HG02870 (cell line): ENCODE results near the gene ALDH1A2.
"Not testable (repeated sequence)": the region's sequence is repeated elsewhere in the genome, so short reads cannot be mapped to it uniquely, and the experiment has no call there.

ENCODE experiments used
- ATAC-seq: cut with Tn5 transposase; IDR thresholded peaks from one replicate; pipeline ENCODE4 v1.9.1; 2021; ENCODE audit warnings: mild to moderate bottlenecking, moderate library complexity; ENCODE audit not compliant: unreplicated experiment

Gene ALDH1A2

GRCh38 chr15:58043192-58043903 lies 22.2 kb downstream of the ALDH1A2 start:
- ATAC-seq: no peak

GRCh38 chr15:58042006-58042405 lies 23.5 kb downstream of the ALDH1A2 start:
- ATAC-seq: no peak

- ATAC-seq: no peak
These were observed 25.4 kb downstream of the ALDH1A2 start for GRCh38 chr15:58040150-58040549.

- no peak for ATAC-seq
These were observed 26.2 kb downstream of the ALDH1A2 start for GRCh38 chr15:58039079-58040035.

GRCh38 chr15:58038426-58039078 lies 27.0 kb downstream of the ALDH1A2 start:
- ATAC-seq: no peak

GRCh38 chr15:58037723-58038301 lies 27.7 kb downstream of the ALDH1A2 start:
- ATAC-seq: no peak

GRCh38 chr15:58036579-58036978 lies 28.9 kb downstream of the ALDH1A2 start:
- no peak for ATAC-seq

- not testable (repeated sequence) for ATAC-seq
These were observed 37.1 kb downstream of the ALDH1A2 start for GRCh38 chr15:58028392-58028791.

- ATAC-seq: no peak
These were observed 39.0 kb downstream of the ALDH1A2 start for GRCh38 chr15:58026552-58026951.

- no peak for ATAC-seq
These were observed 39.5 kb downstream of the ALDH1A2 start for GRCh38 chr15:58026051-58026450.

GRCh38 chr15:58021332-58022230 lies 43.9 kb downstream of the ALDH1A2 start:
- ATAC-seq: no peak

GRCh38 chr15:58019503-58020376 lies 45.8 kb downstream of the ALDH1A2 start:
- ATAC-seq: no peak

GRCh38 chr15:58017869-58018268 lies 47.6 kb downstream of the ALDH1A2 start:
- ATAC-seq: no peak

GRCh38 chr15:58016581-58017175 lies 48.8 kb downstream of the ALDH1A2 start:
- no peak for ATAC-seq

- ATAC-seq: no peak
These were observed 49.9 kb downstream of the ALDH1A2 start for GRCh38 chr15:58015565-58015964.

- no peak for ATAC-seq
These were observed 51.0 kb downstream of the ALDH1A2 start for GRCh38 chr15:58014470-58014869.

GRCh38 chr15:58014040-58014439 lies 51.5 kb downstream of the ALDH1A2 start:
- no peak for ATAC-seq

GRCh38 chr15:58010983-58011382 lies 54.5 kb downstream of the ALDH1A2 start:
- ATAC-seq: no peak

GRCh38 chr15:58003810-58004209 lies 61.7 kb downstream of the ALDH1A2 start:
- no peak for ATAC-seq
